ENCODE results near the gene PMFBP1. TPM values are rescaled to one million over a fixed set of nuclear protein-coding genes. Genes with fewer than 3 reads are reported as not detected.
A peak's percentile ranks its signal among the peaks of the same experiment; 100 is the strongest.

Gene PMFBP1
- total RNA-seq, 1 experiment from 2014 or later, result 2.7 TPM

DNA sequence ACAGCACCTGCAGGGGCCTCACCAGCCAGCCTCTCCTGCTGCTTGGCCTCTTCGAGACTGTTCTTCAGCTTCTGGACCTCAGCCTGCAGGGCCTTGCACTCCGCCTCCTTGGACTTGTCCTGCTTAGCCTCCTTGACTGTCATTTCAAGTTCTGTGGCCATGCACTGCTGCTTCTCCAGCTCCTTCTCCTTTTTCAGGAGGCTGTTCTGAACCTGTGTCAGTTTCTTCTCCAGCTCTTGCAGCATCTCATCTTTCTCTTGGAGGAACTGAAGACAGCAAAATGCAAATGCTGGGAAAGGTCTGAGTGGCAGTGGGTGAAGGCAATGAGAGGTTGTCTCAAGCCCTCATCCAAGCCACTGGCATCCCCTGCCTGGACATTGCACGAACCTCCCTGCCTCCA, 39.2 kb downstream of the PMFBP1 start:
- H2AFZ ChIP-seq (ENCODE audit: low read length), result no peak overlapping the region
- no peak overlapping the region for H3K27ac ChIP-seq (ENCODE audit: insufficient read length, low read depth, low read length)
- H3K9ac ChIP-seq (ENCODE audit: extremely low read depth, insufficient read length, low read length), result no peak overlapping the region
- no peaks in the 10 kb centered on the region for H3K79me2 ChIP-seq (ENCODE audit: insufficient read depth, low read length)
- H2BK5ac ChIP-seq (ENCODE audit: insufficient read length, low read length), result no peak overlapping the region
- H2BK20ac ChIP-seq (ENCODE audit: low read depth, low read length, poor library complexity, severe bottlenecking), result no peak overlapping the region
- DNase-seq, result no peak
- no peak overlapping the region for H3K4ac ChIP-seq (ENCODE audit: low read depth, low read length)
- H3K23me2 ChIP-seq (ENCODE audit: insufficient read length, low read depth, low read length, poor library complexity, severe bottlenecking), result no peaks in the 10 kb centered on the region
- no peaks in the 10 kb centered on the region for H3K4me1 ChIP-seq (ENCODE audit: insufficient read depth, low read length)
- no peak overlapping the region for H2AK5ac ChIP-seq (ENCODE audit: insufficient read length, low read length)
- H3K18ac ChIP-seq (ENCODE audit: insufficient read length, low read depth, low read length), result no peak overlapping the region
- TF ChIP-seq, protein P1, sequence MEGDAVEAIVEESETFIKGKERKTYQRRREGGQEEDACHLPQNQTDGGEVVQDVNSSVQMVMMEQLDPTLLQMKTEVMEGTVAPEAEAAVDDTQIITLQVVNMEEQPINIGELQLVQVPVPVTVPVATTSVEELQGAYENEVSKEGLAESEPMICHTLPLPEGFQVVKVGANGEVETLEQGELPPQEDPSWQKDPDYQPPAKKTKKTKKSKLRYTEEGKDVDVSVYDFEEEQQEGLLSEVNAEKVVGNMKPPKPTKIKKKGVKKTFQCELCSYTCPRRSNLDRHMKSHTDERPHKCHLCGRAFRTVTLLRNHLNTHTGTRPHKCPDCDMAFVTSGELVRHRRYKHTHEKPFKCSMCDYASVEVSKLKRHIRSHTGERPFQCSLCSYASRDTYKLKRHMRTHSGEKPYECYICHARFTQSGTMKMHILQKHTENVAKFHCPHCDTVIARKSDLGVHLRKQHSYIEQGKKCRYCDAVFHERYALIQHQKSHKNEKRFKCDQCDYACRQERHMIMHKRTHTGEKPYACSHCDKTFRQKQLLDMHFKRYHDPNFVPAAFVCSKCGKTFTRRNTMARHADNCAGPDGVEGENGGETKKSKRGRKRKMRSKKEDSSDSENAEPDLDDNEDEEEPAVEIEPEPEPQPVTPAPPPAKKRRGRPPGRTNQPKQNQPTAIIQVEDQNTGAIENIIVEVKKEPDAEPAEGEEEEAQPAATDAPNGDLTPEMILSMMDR (conservative IDR thresholded peaks at IDR 0.05), result no peak
- H2BK120ac ChIP-seq (ENCODE audit: low read depth, low read length, poor library complexity, severe bottlenecking), result no peak overlapping the region
- no peaks in the 10 kb centered on the region for H3K27me3 ChIP-seq (ENCODE audit: insufficient read depth, low read length)
- H3K9me3 ChIP-seq (ENCODE audit: control insufficient read depth, low read depth, low read length), result no peaks in the 10 kb centered on the region
- Mint-ChIP-seq H3K4me3 (no peak overlapping the region), H3K9me3 (no peaks in the 10 kb centered on the region), H3K27ac (peak overlapping the region in 1 of 3 experiments; percentile 48; a peak in 1 of 7 replicates), H3K4me1 (peaks cover 24 to 25% of the 10 kb centered on the region in 2 experiments), H3K27me3 (ENCODE audit: low read depth) (no peaks in the 10 kb centered on the region; the same call in 1 of the 2 replicates), H3K36me3 (ENCODE audit: insufficient read depth in 1 of 3, low read depth in 3 of 3) (no peaks in the 10 kb centered on the region)
- no peak overlapping the region for H3K14ac ChIP-seq (ENCODE audit: insufficient read depth, low read length)
- H4K5ac ChIP-seq (ENCODE audit: insufficient read length, low read depth, low read length), result no peak overlapping the region
- H3K56ac ChIP-seq (ENCODE audit: insufficient read length, low read depth, low read length), result no peak overlapping the region
- no peak overlapping the region for H3K23ac ChIP-seq (ENCODE audit: insufficient read length, low read depth, low read length)
- H2BK12ac ChIP-seq (ENCODE audit: insufficient read length, low read depth, low read length), result no peak overlapping the region
- no peak overlapping the region for H2BK15ac ChIP-seq (ENCODE audit: low read depth, low read length)
- no peak overlapping the region for H4K8ac ChIP-seq (replicated peaks; ENCODE audit: insufficient read length, low read depth, low read length)
- no CpG with 5 or more reads among the region's 3 CpGs for WGBS (ENCODE audit: extremely low coverage, insufficient read length, low lambda C conversion rate)
- H3K79me1 ChIP-seq (ENCODE audit: insufficient read depth, low read depth, low read length, poor library complexity, severe bottlenecking), result no peaks in the 10 kb centered on the region
- H4K20me1 ChIP-seq (ENCODE audit: control insufficient read depth, insufficient read depth, insufficient read length), result no peaks in the 10 kb centered on the region
- H4K91ac ChIP-seq (ENCODE audit: insufficient read length, low read depth, low read length), result no peak overlapping the region
- no peak overlapping the region for H3T11ph ChIP-seq (ENCODE audit: low read length)
- no peak overlapping the region for H3K4me2 ChIP-seq (ENCODE audit: insufficient read depth, insufficient read length, low read length)
